Neural progenitor cell (in vitro differentiated cells): ENCODE results near the gene BBS5. TPM values are rescaled to one million over a fixed set of nuclear protein-coding genes. Genes with fewer than 3 reads are reported as not detected.

Experiments used
- DNase-seq: peaks from one replicate; pipeline ENCODE4 v3.0.0-alpha.2; 2016; ENCODE audit warnings: low spot score
- H2AFZ ChIP-seq: fragments of 200-600 bp; sonication (generic); replicated peaks from 2 replicates; pipeline ENCODE4 v1.6.1; 2016; ENCODE audit warnings: antibody characterized with exemption
- H3F3A ChIP-seq: fragments of 200-600 bp; sonication (generic); 2 replicates; pipeline ENCODE4 v1.6.1; 2016; ENCODE audit warnings: antibody characterized with exemption, low read depth
- H3K27ac ChIP-seq: fragments of 200-600 bp; sonication (generic); 2 replicates; pipeline ENCODE4 v1.5.1; 2016; ENCODE audit warnings: mild to moderate bottlenecking
- H3K27me3 ChIP-seq: fragments of 200-600 bp; sonication (generic); 2 replicates; pipeline ENCODE4 v1.6.1; 2016; ENCODE audit warnings: mild to moderate bottlenecking, moderate library complexity
- H3K36me3 ChIP-seq: fragments of 200-600 bp; sonication (generic); 2 replicates; pipeline ENCODE4 v1.5.1; 2016
- H3K4me1 ChIP-seq: fragments of 200-600 bp; sonication (generic); 2 replicates; pipeline ENCODE4 v1.6.1; 2016; ENCODE audit warnings: mixed run types
- H3K4me2 ChIP-seq: fragments of 200-600 bp; sonication (generic); 2 replicates; pipeline ENCODE4 v1.6.1; 2016
- H3K4me3 ChIP-seq: fragments of 200-600 bp; sonication (generic); 2 replicates; pipeline ENCODE4 v1.5.1; 2016
- H3K79me2 ChIP-seq: fragments of 200-600 bp; sonication (generic); 2 replicates; pipeline ENCODE4 v1.6.1; 2016; ENCODE audit warnings: low read depth
- H3K9ac ChIP-seq: fragments of 200-600 bp; sonication (generic); 2 replicates; pipeline ENCODE4 v1.6.1; 2016
- H3K9me3 ChIP-seq: fragments of 200-600 bp; sonication (generic); 2 replicates; pipeline ENCODE4 v1.5.1; 2016; ENCODE audit warnings: low read depth
- H4K20me1 ChIP-seq: fragments of 200-600 bp; sonication (generic); 2 replicates; pipeline ENCODE4 v1.6.1; 2016; ENCODE audit warnings: low read depth
- H3K27ac Mint-ChIP-seq: 3 replicates; pipeline ENCODE4 v1.8.0; 2021; ENCODE audit warnings: mixed read lengths
- H3K27me3 Mint-ChIP-seq: 2 replicates; pipeline ENCODE4 v1.8.0; 2022; ENCODE audit warnings: low read depth, mild to moderate bottlenecking, inconsistent platforms, moderate library complexity, mixed read lengths; ENCODE audit not compliant: insufficient read depth
- H3K36me3 Mint-ChIP-seq: 3 replicates; pipeline ENCODE4 v1.8.0; 2021; ENCODE audit warnings: mixed read lengths
- H3K4me1 Mint-ChIP-seq: 3 replicates; pipeline ENCODE4 v1.8.0; 2021; ENCODE audit warnings: mixed read lengths
- H3K4me3 Mint-ChIP-seq: 3 replicates; pipeline ENCODE4 v1.8.0; 2021; ENCODE audit warnings: mild to moderate bottlenecking, moderate library complexity, mixed read lengths
- H3K9me3 Mint-ChIP-seq: 3 replicates; pipeline ENCODE4 v1.8.0; 2020; ENCODE audit warnings: mixed read lengths
- EZH2 ChIP-seq: fragments of 200-600 bp; sonication (generic); IDR thresholded peaks from 2 replicates; pipeline ENCODE4 v1.6.1; 2017; ENCODE audit warnings: antibody characterized with exemption, mild to moderate bottlenecking, moderate library complexity
- EZH2phosphoT487 ChIP-seq: fragments of 200-600 bp; sonication (generic); IDR thresholded peaks from 2 replicates; pipeline ENCODE4 v1.6.1; 2017; ENCODE audit warnings: antibody characterized with exemption
- total RNA-seq: library from RNA; depleted of rRNA; stranded (reverse); fragments of >200 nt; gene quantifications from 2 replicates; pipeline ENCODE4 v1.2.3, GENCODE V29; 2015; ENCODE audit warnings: low replicate concordance
- TF ChIP-seq, protein P1 (sequence below): fragments of 200-600 bp; sonication (generic); IDR thresholded peaks from 2 replicates; pipeline ENCODE4 v1.5.1; 2017; ENCODE audit warnings: antibody characterized with exemption, mild to moderate bottlenecking

Gene BBS5
- total RNA-seq, 1 donor from 2014 or later: 3.8 TPM

DNA sequence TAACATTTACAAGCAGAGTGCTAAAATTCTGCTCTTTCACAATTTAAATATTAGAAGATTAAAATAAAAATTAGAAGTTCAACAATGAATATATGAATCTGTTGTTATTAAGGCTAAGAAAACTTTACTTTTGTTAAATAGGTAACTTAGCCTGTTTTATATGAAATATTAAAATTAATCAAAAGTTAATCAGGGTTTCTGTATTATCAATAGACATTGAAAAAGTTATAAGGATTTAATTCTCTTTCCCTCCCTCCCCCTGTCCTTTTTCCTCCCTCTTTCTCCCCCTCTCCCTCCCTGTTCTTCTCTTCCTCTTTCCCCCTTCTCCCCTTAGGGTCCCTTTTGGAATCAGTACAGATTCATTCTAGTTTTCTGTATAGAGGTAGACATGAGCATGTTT is 12.1 kb downstream of the BBS5 start:
- Histone ChIP-seq H3K9ac (no peak overlapping the region), H3K9me3 (no peaks in the 10 kb centered on the region), H2AFZ (no peak overlapping the region), H3K27me3 (no peaks in the 10 kb centered on the region), H3K4me2 (no peak overlapping the region), H3F3A (no peaks in the 10 kb centered on the region), H3K79me2 (no peaks in the 10 kb centered on the region), H3K36me3 (no peaks in the 10 kb centered on the region), H4K20me1 (no peaks in the 10 kb centered on the region), H3K27ac (no peak overlapping the region), H3K4me3 (no peak overlapping the region), H3K4me1 (no peaks in the 10 kb centered on the region)
- Mint-ChIP-seq H3K4me3 (no peak overlapping the region), H3K27ac (no peak overlapping the region), H3K4me1 (no peaks in the 10 kb centered on the region), H3K9me3 (peaks cover 3% of the 10 kb centered on the region), H3K27me3 (no peaks in the 10 kb centered on the region), H3K36me3 (peaks cover 11% of the 10 kb centered on the region)
- no peak for DNase-seq
- TF ChIP-seq EZH2: no peak
- no peak for TF ChIP-seq EZH2phosphoT487
- TF ChIP-seq, protein P1, sequence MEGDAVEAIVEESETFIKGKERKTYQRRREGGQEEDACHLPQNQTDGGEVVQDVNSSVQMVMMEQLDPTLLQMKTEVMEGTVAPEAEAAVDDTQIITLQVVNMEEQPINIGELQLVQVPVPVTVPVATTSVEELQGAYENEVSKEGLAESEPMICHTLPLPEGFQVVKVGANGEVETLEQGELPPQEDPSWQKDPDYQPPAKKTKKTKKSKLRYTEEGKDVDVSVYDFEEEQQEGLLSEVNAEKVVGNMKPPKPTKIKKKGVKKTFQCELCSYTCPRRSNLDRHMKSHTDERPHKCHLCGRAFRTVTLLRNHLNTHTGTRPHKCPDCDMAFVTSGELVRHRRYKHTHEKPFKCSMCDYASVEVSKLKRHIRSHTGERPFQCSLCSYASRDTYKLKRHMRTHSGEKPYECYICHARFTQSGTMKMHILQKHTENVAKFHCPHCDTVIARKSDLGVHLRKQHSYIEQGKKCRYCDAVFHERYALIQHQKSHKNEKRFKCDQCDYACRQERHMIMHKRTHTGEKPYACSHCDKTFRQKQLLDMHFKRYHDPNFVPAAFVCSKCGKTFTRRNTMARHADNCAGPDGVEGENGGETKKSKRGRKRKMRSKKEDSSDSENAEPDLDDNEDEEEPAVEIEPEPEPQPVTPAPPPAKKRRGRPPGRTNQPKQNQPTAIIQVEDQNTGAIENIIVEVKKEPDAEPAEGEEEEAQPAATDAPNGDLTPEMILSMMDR: no peak

- Histone ChIP-seq H2AFZ (no peak overlapping the region), H3K4me1 (no peaks in the 10 kb centered on the region), H3F3A (no peaks in the 10 kb centered on the region), H3K9me3 (no peaks in the 10 kb centered on the region), H3K27ac (no peak overlapping the region), H4K20me1 (no peaks in the 10 kb centered on the region), H3K4me2 (no peak overlapping the region), H3K79me2 (no peaks in the 10 kb centered on the region), H3K9ac (no peak overlapping the region), H3K36me3 (no peaks in the 10 kb centered on the region), H3K27me3 (no peaks in the 10 kb centered on the region), H3K4me3 (no peak overlapping the region)
- Mint-ChIP-seq H3K27me3 (no peaks in the 10 kb centered on the region), H3K4me3 (no peak overlapping the region), H3K36me3 (peaks cover 11% of the 10 kb centered on the region), H3K9me3 (peaks cover 3% of the 10 kb centered on the region), H3K27ac (no peak overlapping the region), H3K4me1 (no peaks in the 10 kb centered on the region)
- no peak for DNase-seq
- TF ChIP-seq EZH2 (no peak), EZH2phosphoT487 (no peak)
- TF ChIP-seq, protein P1: no peak
Observed at GRCh38 chr2:169493360-169493759, 14.1 kb downstream of the BBS5 start.

DNA sequence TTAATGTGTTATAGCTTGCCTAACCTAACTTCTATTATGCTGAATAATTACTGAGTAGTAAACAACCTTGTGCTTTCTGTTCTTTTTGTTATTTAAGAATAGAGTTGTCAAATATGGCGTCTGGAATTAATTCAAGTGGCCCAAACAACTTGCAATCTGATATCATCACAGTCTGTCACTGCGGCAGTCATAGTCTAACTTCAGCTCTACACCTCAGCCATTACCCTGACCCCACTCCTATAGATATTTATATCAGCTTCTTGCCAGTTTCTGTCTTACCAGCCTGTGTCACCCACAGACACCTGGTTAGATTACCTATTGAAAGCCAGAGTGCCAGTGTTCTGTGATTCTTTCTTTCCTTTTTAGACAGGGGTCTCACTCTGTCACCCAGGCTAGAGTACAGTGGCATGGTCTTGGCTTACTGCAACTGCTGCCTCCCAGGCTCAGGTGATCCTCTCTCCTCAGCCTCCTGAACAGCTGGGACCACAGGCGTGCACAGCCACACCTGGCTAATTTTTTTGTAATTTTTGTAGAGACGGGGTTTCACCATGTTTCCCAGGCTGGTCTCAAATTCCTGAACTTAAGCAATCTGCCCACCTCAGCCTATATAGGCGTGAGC is 16.1 kb downstream of the BBS5 start:
- H2AFZ ChIP-seq: no peak overlapping the region
- H3K4me3 ChIP-seq: no peak overlapping the region
- H3K4me2 ChIP-seq: no peak overlapping the region
- H4K20me1 ChIP-seq: no peaks in the 10 kb centered on the region
- H3F3A ChIP-seq: no peaks in the 10 kb centered on the region
- no peaks in the 10 kb centered on the region for H3K9me3 ChIP-seq
- Mint-ChIP-seq H3K27ac (no peak overlapping the region), H3K4me3 (no peak overlapping the region), H3K4me1 (no peaks in the 10 kb centered on the region), H3K36me3 (peaks cover 9% of the 10 kb centered on the region), H3K9me3 (peaks cover 3% of the 10 kb centered on the region), H3K27me3 (no peaks in the 10 kb centered on the region)
- H3K27me3 ChIP-seq: no peaks in the 10 kb centered on the region
- DNase-seq: no peak
- H3K9ac ChIP-seq: no peak overlapping the region
- H3K36me3 ChIP-seq: no peaks in the 10 kb centered on the region
- H3K4me1 ChIP-seq: no peaks in the 10 kb centered on the region
- no peak for TF ChIP-seq EZH2
- TF ChIP-seq EZH2phosphoT487: no peak
- TF ChIP-seq, protein P1: no peak
- H3K27ac ChIP-seq: no peak overlapping the region
- H3K79me2 ChIP-seq: no peaks in the 10 kb centered on the region
